Astrocyte (in vitro differentiated cells and primary cell): ENCODE results near the gene KLHDC7A. TPM values are rescaled to one million over a fixed set of nuclear protein-coding genes. Genes with fewer than 3 reads are reported as not detected.

Experiments used
- DNase-seq: peaks from one replicate; pipeline ENCODE4 v3.0.0-alpha.2; 2010; ENCODE audit warnings: low read depth
- FAIRE-seq: peaks from 2 replicates; lab custom pipeline; 2011; peaks lifted over from hg19 to GRCh38; lab: Jason Lieb, UNC
- H2AFZ ChIP-seq: 2 replicates; pipeline ENCODE4 v1.6.0; 2012; ENCODE audit warnings: low read depth, low read length, inconsistent platforms
- H3K27ac ChIP-seq: 2 replicates; pipeline ENCODE4 v1.5.1; 2011; ENCODE audit warnings: low read depth, low read length, inconsistent platforms
- H3K27me3 ChIP-seq: 2 replicates; pipeline ENCODE4 v1.6.0; 2011; ENCODE audit warnings: low read length, inconsistent platforms; ENCODE audit not compliant: insufficient read depth
- H3K36me3 ChIP-seq: 2 replicates; pipeline ENCODE4 v1.5.1; 2011; ENCODE audit warnings: low read length, inconsistent platforms; ENCODE audit not compliant: insufficient read depth
- H3K4me1 ChIP-seq: 2 replicates; pipeline ENCODE4 v1.5.1; 2011; ENCODE audit warnings: low read length, inconsistent platforms; ENCODE audit not compliant: insufficient read depth
- H3K4me2 ChIP-seq: 2 replicates; pipeline ENCODE4 v1.6.0; 2012; ENCODE audit warnings: low read length, inconsistent platforms
- H3K4me3 ChIP-seq: 2 replicates; pipeline ENCODE4 v1.5.1; 2011; ENCODE audit warnings: low read depth, mild to moderate bottlenecking, low read length, inconsistent platforms; ENCODE audit not compliant: insufficient read depth
- H3K79me2 ChIP-seq: 2 replicates; pipeline ENCODE4 v1.6.0; 2012; ENCODE audit warnings: mild to moderate bottlenecking, low read length, inconsistent platforms; ENCODE audit not compliant: insufficient read depth
- H3K9ac ChIP-seq: 2 replicates; pipeline ENCODE4 v1.6.0; 2012; ENCODE audit warnings: mild to moderate bottlenecking, low read length, inconsistent platforms
- H3K9me3 ChIP-seq: 2 replicates; pipeline ENCODE4 v1.5.1; 2012; ENCODE audit warnings: low read depth, mild to moderate bottlenecking, low read length, inconsistent platforms; ENCODE audit not compliant: insufficient read depth
- H4K20me1 ChIP-seq: 2 replicates; pipeline ENCODE4 v1.6.0; 2012; ENCODE audit warnings: low read length, inconsistent platforms; ENCODE audit not compliant: insufficient read depth
- H3K27ac Mint-ChIP-seq: one replicate; pipeline ENCODE4 v1.8.0; 2021; ENCODE audit warnings: mild to moderate bottlenecking, mixed read lengths; ENCODE audit not compliant: unreplicated experiment
- H3K27me3 Mint-ChIP-seq: one replicate; pipeline ENCODE4 v1.8.0; 2021; ENCODE audit warnings: low read depth, mixed read lengths; ENCODE audit not compliant: unreplicated experiment
- H3K36me3 Mint-ChIP-seq: one replicate; pipeline ENCODE4 v1.8.0; 2021; ENCODE audit warnings: low read depth, mixed read lengths; ENCODE audit not compliant: unreplicated experiment
- H3K4me1 Mint-ChIP-seq: one replicate; pipeline ENCODE4 v1.8.0; 2021; ENCODE audit warnings: low read depth, mixed read lengths; ENCODE audit not compliant: unreplicated experiment
- H3K4me3 Mint-ChIP-seq: one replicate; pipeline ENCODE4 v1.8.0; 2021; ENCODE audit warnings: mild to moderate bottlenecking, moderate library complexity, mixed read lengths; ENCODE audit not compliant: unreplicated experiment
- H3K9me3 Mint-ChIP-seq: one replicate; pipeline ENCODE4 v1.8.0; 2021; ENCODE audit warnings: mild to moderate bottlenecking, mixed read lengths; ENCODE audit not compliant: unreplicated experiment
- CTCF ChIP-seq: IDR thresholded peaks from 2 replicates; pipeline ENCODE4 v1.5.1; 2011; ENCODE audit warnings: low read depth, mild to moderate bottlenecking, inconsistent platforms, low read length, moderate library complexity; ENCODE audit not compliant: insufficient read depth
- EZH2 ChIP-seq: IDR thresholded peaks from 2 replicates; pipeline ENCODE4 v1.6.1; 2012; ENCODE audit warnings: mild to moderate bottlenecking, low read length, inconsistent platforms; ENCODE audit not compliant: insufficient read depth
- total RNA-seq: library from RNA; stranded (reverse); gene quantifications from 2 replicates; pipeline ENCODE4 v1.2.1, GENCODE V29; 2021

The KLHDC7A gene
- total RNA-seq, 1 donor from 2014 or later = 0.14 TPM

- no peak for DNase-seq
- peaks cover 13% of the 10 kb centered on the region for H3K27me3 Mint-ChIP-seq
Observed at GRCh38 chr1:18481190-18481920, 625 bp downstream of the KLHDC7A start.

DNA sequence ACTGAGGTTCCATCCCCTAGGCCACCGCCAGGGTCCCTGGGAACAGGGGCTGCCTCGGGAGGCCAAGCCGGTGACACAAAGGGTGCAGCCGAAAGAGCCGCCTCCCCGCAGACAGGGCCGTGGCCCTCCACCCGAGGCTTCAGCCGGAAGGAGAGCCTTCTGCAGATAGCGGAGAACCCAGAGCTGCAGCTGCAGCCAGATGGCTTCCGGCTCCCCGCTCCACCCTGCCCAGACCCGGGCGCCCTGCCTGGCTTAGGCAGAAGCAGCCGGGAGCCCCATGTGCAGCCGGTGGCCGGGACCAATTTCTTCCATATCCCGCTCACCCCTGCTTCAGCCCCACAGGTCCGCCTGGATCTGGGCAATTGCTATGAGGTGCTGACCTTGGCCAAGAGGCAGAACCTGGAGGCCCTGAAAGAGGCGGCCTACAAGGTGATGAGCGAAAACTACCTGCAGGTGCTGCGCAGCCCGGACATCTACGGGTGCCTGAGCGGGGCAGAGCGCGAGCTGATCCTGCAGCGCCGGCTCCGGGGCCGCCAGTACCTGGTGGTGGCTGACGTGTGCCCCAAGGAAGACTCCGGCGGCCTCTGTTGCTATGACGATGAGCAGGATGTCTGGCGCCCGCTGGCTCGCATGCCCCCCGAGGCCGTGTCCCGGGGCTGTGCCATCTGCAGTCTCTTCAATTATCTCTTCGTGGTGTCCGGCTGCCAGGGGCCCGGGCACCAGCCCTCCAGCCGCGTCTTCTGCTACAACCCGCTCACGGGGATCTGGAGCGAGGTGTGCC, 1.4 kb downstream of the KLHDC7A start:
- no peak for DNase-seq
- H3K9me3 Mint-ChIP-seq = peaks cover 2% of the 10 kb centered on the region
- Histone ChIP-seq H3K4me3 (no peak overlapping the region), H4K20me1 (no peaks in the 10 kb centered on the region), H3K4me2 (no peak overlapping the region), H3K27ac (no peak overlapping the region), H3K9me3 (no peaks in the 10 kb centered on the region), H2AFZ (no peak overlapping the region), H3K9ac (no peak overlapping the region), H3K4me1 (no peaks in the 10 kb centered on the region), H3K79me2 (no peaks in the 10 kb centered on the region), H3K36me3 (no peaks in the 10 kb centered on the region), H3K27me3 (no peaks in the 10 kb centered on the region)
- no peak overlapping the region for H3K4me3 Mint-ChIP-seq
- FAIRE-seq = no peak
- H3K4me1 Mint-ChIP-seq = peaks cover 5% of the 10 kb centered on the region
- no peak overlapping the region for H3K27ac Mint-ChIP-seq
- TF ChIP-seq CTCF = no peak
- no peak for TF ChIP-seq EZH2
- H3K27me3 Mint-ChIP-seq = peaks cover 8% of the 10 kb centered on the region
- no peaks in the 10 kb centered on the region for H3K36me3 Mint-ChIP-seq

More at GRCh38 chr1:18481190-18481920, 625 bp downstream of the KLHDC7A start:
- no peak overlapping the region for H3K4me2 ChIP-seq
- Mint-ChIP-seq H3K4me3 (no peak overlapping the region), H3K4me1 (peaks cover 5% of the 10 kb centered on the region), H3K27ac (no peak overlapping the region), H3K36me3 (no peaks in the 10 kb centered on the region), H3K9me3 (peaks cover 2% of the 10 kb centered on the region)
- H3K4me3 ChIP-seq = no peak overlapping the region
- no peaks in the 10 kb centered on the region for H3K4me1 ChIP-seq
- H3K27me3 ChIP-seq = no peaks in the 10 kb centered on the region
- H4K20me1 ChIP-seq = no peaks in the 10 kb centered on the region
- TF ChIP-seq CTCF (no peak), EZH2 (no peak)
- no peak for FAIRE-seq
- no peak overlapping the region for H2AFZ ChIP-seq
- H3K36me3 ChIP-seq = no peaks in the 10 kb centered on the region
- no peak overlapping the region for H3K9ac ChIP-seq
- H3K27ac ChIP-seq = no peak overlapping the region
- no peaks in the 10 kb centered on the region for H3K79me2 ChIP-seq
- no peaks in the 10 kb centered on the region for H3K9me3 ChIP-seq
